Hepatocyte (in vitro differentiated cells): ENCODE measurements around the gene COL28A1.

Experiments
- EZH2 ChIP-seq: fragments of 200-600 bp; sonication (generic); IDR thresholded peaks from 2 replicates; pipeline ENCODE4 v1.6.1; 2016; ENCODE audit warnings: antibody characterized with exemption, mild to moderate bottlenecking, borderline replicate concordance
- TF ChIP-seq, protein P1 (sequence below): fragments of 200-600 bp; sonication (generic); IDR thresholded peaks from 2 replicates; pipeline ENCODE4 v1.5.1; 2016; ENCODE audit warnings: antibody characterized with exemption, mild to moderate bottlenecking; ENCODE audit not compliant: poor library complexity

DNA sequence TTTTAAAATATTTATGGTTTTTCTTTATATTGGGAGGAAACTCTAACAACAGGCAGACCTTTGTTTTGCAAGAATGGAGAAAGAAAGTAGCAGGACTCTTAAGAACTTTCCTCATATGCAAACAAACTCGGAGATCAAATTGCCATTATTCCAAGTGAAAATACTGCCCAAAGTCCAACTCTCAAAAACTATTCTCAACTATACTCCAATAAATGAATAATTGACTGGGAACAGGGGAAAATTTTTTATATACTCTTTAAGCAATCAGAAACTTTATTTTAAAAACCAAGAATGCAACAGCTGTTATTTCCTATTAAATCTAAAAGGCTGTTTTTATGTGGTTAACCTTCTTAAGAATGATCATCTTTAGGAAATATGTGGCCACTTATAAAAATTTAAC, 101.9 kb downstream of the COL28A1 start:
- TF ChIP-seq, protein P1, sequence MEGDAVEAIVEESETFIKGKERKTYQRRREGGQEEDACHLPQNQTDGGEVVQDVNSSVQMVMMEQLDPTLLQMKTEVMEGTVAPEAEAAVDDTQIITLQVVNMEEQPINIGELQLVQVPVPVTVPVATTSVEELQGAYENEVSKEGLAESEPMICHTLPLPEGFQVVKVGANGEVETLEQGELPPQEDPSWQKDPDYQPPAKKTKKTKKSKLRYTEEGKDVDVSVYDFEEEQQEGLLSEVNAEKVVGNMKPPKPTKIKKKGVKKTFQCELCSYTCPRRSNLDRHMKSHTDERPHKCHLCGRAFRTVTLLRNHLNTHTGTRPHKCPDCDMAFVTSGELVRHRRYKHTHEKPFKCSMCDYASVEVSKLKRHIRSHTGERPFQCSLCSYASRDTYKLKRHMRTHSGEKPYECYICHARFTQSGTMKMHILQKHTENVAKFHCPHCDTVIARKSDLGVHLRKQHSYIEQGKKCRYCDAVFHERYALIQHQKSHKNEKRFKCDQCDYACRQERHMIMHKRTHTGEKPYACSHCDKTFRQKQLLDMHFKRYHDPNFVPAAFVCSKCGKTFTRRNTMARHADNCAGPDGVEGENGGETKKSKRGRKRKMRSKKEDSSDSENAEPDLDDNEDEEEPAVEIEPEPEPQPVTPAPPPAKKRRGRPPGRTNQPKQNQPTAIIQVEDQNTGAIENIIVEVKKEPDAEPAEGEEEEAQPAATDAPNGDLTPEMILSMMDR = no peak
- no peak for TF ChIP-seq EZH2
